GM19438 (cell line): ENCODE results near the gene REC114.
"Not testable (repeated sequence)": the region's sequence is repeated elsewhere in the genome, so short reads cannot be mapped to it uniquely, and the experiment has no call there.

Experiments used
- ATAC-seq: cut with Tn5 transposase; IDR thresholded peaks from one replicate; pipeline ENCODE4 v1.9.1; 2021; ENCODE audit warnings: low read depth; ENCODE audit not compliant: unreplicated experiment

Gene REC114

GRCh38 chr15:73572296-73572695, 129.3 kb downstream of the REC114 start:
- ATAC-seq: no peak

GRCh38 chr15:73573037-73573436, 130.1 kb downstream of the REC114 start:
- ATAC-seq: no peak

- ATAC-seq: no peak
Measured at GRCh38 chr15:73573572-73573971, 130.6 kb downstream of the REC114 start.

- ATAC-seq: no peak
Measured at GRCh38 chr15:73575636-73576247, 132.8 kb downstream of the REC114 start.

GRCh38 chr15:73577593-73577992, 134.6 kb downstream of the REC114 start:
- not testable (repeated sequence) for ATAC-seq

GRCh38 chr15:73578026-73578425, 135.1 kb downstream of the REC114 start:
- ATAC-seq: no peak

- ATAC-seq: no peak
Measured at GRCh38 chr15:73582851-73583379, 140.0 kb downstream of the REC114 start.

- no peak for ATAC-seq
Measured at GRCh38 chr15:73583544-73583943, 140.6 kb downstream of the REC114 start.

GRCh38 chr15:73584699-73585420, 141.9 kb downstream of the REC114 start:
- no peak for ATAC-seq

GRCh38 chr15:73585871-73586654, 143.1 kb downstream of the REC114 start:
- ATAC-seq: no peak

- no peak for ATAC-seq
Measured at GRCh38 chr15:73589766-73590165, 146.8 kb downstream of the REC114 start.

- no peak for ATAC-seq
Measured at GRCh38 chr15:73590263-73590662, 147.3 kb downstream of the REC114 start.

- no peak for ATAC-seq
Measured at GRCh38 chr15:73593304-73594074, 150.5 kb downstream of the REC114 start.

- ATAC-seq: no peak
Measured at GRCh38 chr15:73594109-73594508, 151.1 kb downstream of the REC114 start.

- no peak for ATAC-seq
Measured at GRCh38 chr15:73596174-73596573, 153.2 kb downstream of the REC114 start.

- no peak for ATAC-seq
Measured at GRCh38 chr15:73597036-73597638, 154.2 kb downstream of the REC114 start.

- no peak for ATAC-seq
Measured at GRCh38 chr15:73598530-73599160, 155.7 kb downstream of the REC114 start.

GRCh38 chr15:73599934-73600333, 157.0 kb downstream of the REC114 start:
- ATAC-seq: no peak

- no peak for ATAC-seq
Measured at GRCh38 chr15:73600413-73601335, 157.7 kb downstream of the REC114 start.
